Activated CD4-positive, alpha-beta T cell treated with anti-CD3 and anti-CD28 coated beads for 36 hours (primary cell): ENCODE results near the gene GAD1. TPM values are rescaled to one million over a fixed set of nuclear protein-coding genes. Genes with fewer than 3 reads are reported as not detected.

Source experiments
- ATAC-seq: fragments of 200-7000 bp; cut with Tn5 transposase; one replicate; pipeline ENCODE4 v1.10.0; 2021; ENCODE audit warnings: mild to moderate bottlenecking, moderate library complexity
- CTCF ChIA-PET: fragments of 350-600 bp; sonication (Branson Sonifier 250); formaldehyde crosslinking; loops from one replicate; lab custom pipeline; 2021; ENCODE audit warnings: antibody characterized with exemption; lab: Charles Lee
- POLR2A ChIA-PET: fragments of 350-600 bp; sonication (Branson Sonifier 250); formaldehyde crosslinking; loops from one replicate; lab custom pipeline; 2021; ENCODE audit warnings: antibody characterized with exemption, inconsistent platforms; lab: Charles Lee
- DNase-seq: peaks from one replicate; pipeline ENCODE4 v3.0.0-alpha.2; 2020
- H3K27ac Mint-ChIP-seq: one replicate; pipeline ENCODE4 v1.8.0; 2021; ENCODE audit warnings: mixed read lengths
- H3K27me3 Mint-ChIP-seq: one replicate; pipeline ENCODE4 v1.8.0; 2021; ENCODE audit warnings: mixed read lengths
- H3K36me3 Mint-ChIP-seq: one replicate; pipeline ENCODE4 v1.8.0; 2021; ENCODE audit warnings: low read depth, mixed read lengths
- H3K4me1 Mint-ChIP-seq: one replicate; pipeline ENCODE4 v1.8.0; 2021; ENCODE audit warnings: mixed read lengths
- H3K4me3 Mint-ChIP-seq: one replicate; pipeline ENCODE4 v1.8.0; 2021; ENCODE audit warnings: mild to moderate bottlenecking, moderate library complexity, mixed read lengths
- H3K9me3 Mint-ChIP-seq: one replicate; pipeline ENCODE4 v1.8.0; 2021; ENCODE audit warnings: low read depth, mixed read lengths
- intact Hi-C, 2 experiments: fragments of 100-400 bp; cut with DNase I in 1 of 2; cut with micrococcal nuclease in 1 of 2; formaldehyde crosslinking; loops; one replicate each; pipeline versions ENCODE4 v1.14.2 to v1.15.1; 2022 to 2024; cut with DNase I, micrococcal nuclease
- total RNA-seq, 2 experiments: library from RNA; stranded (reverse); gene quantifications; one replicate each; pipeline ENCODE4 v1.2.3, GENCODE V29; 2021

The GAD1 gene
- total RNA-seq, 2 experiments from 2014 or later: 6.5 to 6.9 TPM

- no peaks in the 10 kb centered on the region for H3K4me1 Mint-ChIP-seq
- no peak overlapping the region for H3K27ac Mint-ChIP-seq
- H3K4me3 Mint-ChIP-seq: no peak overlapping the region
- CTCF ChIA-PET: interaction anchor here (0.6 to 0.9 kb wide), 2 partner anchors 74 to 390 kb away, joined by 3 to 5 read pairs; no protein-coding TSS in a partner anchor
- H3K9me3 Mint-ChIP-seq: no peaks in the 10 kb centered on the region
- H3K27me3 Mint-ChIP-seq: peaks cover 9% of the 10 kb centered on the region
- DNase-seq (no peak), ATAC-seq (no peak)
- intact Hi-C loops: no loop called here
- POLR2A ChIA-PET: no interaction called here
- H3K36me3 Mint-ChIP-seq: no peaks in the 10 kb centered on the region
These were observed 17.7 kb upstream of the GAD1 start for GRCh38 chr2:170798996-170799395.

- intact Hi-C loops: no loop called here
- Mint-ChIP-seq H3K36me3 (no peaks in the 10 kb centered on the region), H3K4me3 (no peak overlapping the region), H3K27me3 (peaks cover 7% of the 10 kb centered on the region), H3K4me1 (no peaks in the 10 kb centered on the region), H3K27ac (no peak overlapping the region), H3K9me3 (no peaks in the 10 kb centered on the region)
- POLR2A ChIA-PET: no interaction called here
- no peak for ATAC-seq
- CTCF ChIA-PET: interaction anchor here (1.4 to 2.3 kb wide), 2 partner anchors 38 to 397 kb away, joined by 3 to 5 read pairs; no protein-coding TSS in a partner anchor
- no peak for DNase-seq
These were observed 10.1 kb upstream of the GAD1 start for GRCh38 chr2:170806548-170806947.

GRCh38 chr2:170812710-170813600, 3.7 kb upstream of the GAD1 start:
- Mint-ChIP-seq H3K36me3 (no peaks in the 10 kb centered on the region), H3K27ac (no peak overlapping the region), H3K4me3 (no peak overlapping the region), H3K27me3 (peaks cover 44% of the 10 kb centered on the region), H3K9me3 (no peaks in the 10 kb centered on the region), H3K4me1 (peaks cover 28% of the 10 kb centered on the region)
- DNase-seq: no peak
- intact Hi-C loops: loop anchor here (1.0 to 2.0 kb wide), 7 partner anchors 404 to 577 kb away; no protein-coding TSS in a partner anchor
- CTCF ChIA-PET: interaction anchor here (0.6 to 5.8 kb wide), 29 partner anchors 9 to 972 kb away, joined by 3 to 43 read pairs (median 4); partner anchors contain the start of gene ERICH2
- POLR2A ChIA-PET: interaction anchor here (0.6 to 0.9 kb wide), 2 partner anchors 11 to 37 kb away, joined by 3 to 8 read pairs; no protein-coding TSS in a partner anchor
- no peak for ATAC-seq

GRCh38 chr2:170813611-170814532, 2.8 kb upstream of the GAD1 start:
- intact Hi-C loops: loop anchor here in 1 of 2 experiments (2.0 kb wide), 3 partner anchors 43 to 443 kb away; partner anchors contain the start of gene ERICH2
- Mint-ChIP-seq H3K9me3 (no peaks in the 10 kb centered on the region), H3K4me3 (no peak overlapping the region), H3K4me1 (peaks cover 35% of the 10 kb centered on the region), H3K27me3 (peaks cover 52% of the 10 kb centered on the region), H3K27ac (no peak overlapping the region), H3K36me3 (no peaks in the 10 kb centered on the region)
- ATAC-seq: no peak
- ChIA-PET CTCF (interaction anchor here (0.6 to 5.8 kb wide), 23 partner anchors 8 to 490 kb away, joined by 3 to 43 read pairs (median 4); partner anchors contain the start of gene ERICH2), POLR2A (interaction anchor here (0.6 kb wide), 1 partner anchor 441 kb away, joined by 3 read pairs; no protein-coding TSS in a partner anchor)
- peak; percentile 62 for DNase-seq

GRCh38 chr2:170814533-170815230, 2.0 kb upstream of the GAD1 start:
- ChIA-PET CTCF (interaction anchor here (0.6 to 5.8 kb wide), 15 partner anchors 10 to 490 kb away, joined by 3 to 43 read pairs (median 4); no protein-coding TSS in a partner anchor), POLR2A (no interaction called here)
- intact Hi-C loops: loop anchor here (1.0 to 5.0 kb wide), 8 partner anchors 44 to 1273 kb away; partner anchors contain the start of genes DLX1 (in 2 of the 2) and ERICH2 (in 1 of the 2)
- Mint-ChIP-seq H3K36me3 (no peaks in the 10 kb centered on the region), H3K4me3 (no peak overlapping the region), H3K4me1 (peaks cover 36% of the 10 kb centered on the region), H3K9me3 (no peaks in the 10 kb centered on the region), H3K27ac (no peak overlapping the region), H3K27me3 (peaks cover 57% of the 10 kb centered on the region)
- DNase-seq: no peak
- ATAC-seq: no peak

GRCh38 chr2:170815311-170815710, 1.4 kb upstream of the GAD1 start:
- intact Hi-C loops: loop anchor here (1.0 to 5.0 kb wide), 8 partner anchors 45 to 1272 kb away; partner anchors contain the start of genes DLX1 (in 2 of the 2) and ERICH2 (in 1 of the 2)
- peaks cover 57% of the 10 kb centered on the region for H3K27me3 Mint-ChIP-seq
- POLR2A ChIA-PET: interaction anchor here (0.7 kb wide), 1 partner anchor 143 kb away, joined by 3 read pairs; no protein-coding TSS in a partner anchor
- peak overlapping the region; percentile 70 for H3K4me3 Mint-ChIP-seq
- peaks cover 38% of the 10 kb centered on the region for H3K4me1 Mint-ChIP-seq
- CTCF ChIA-PET: interaction anchor here (0.6 to 5.8 kb wide), 15 partner anchors 10 to 491 kb away, joined by 3 to 43 read pairs (median 4); no protein-coding TSS in a partner anchor
- no peaks in the 10 kb centered on the region for H3K36me3 Mint-ChIP-seq
- no peaks in the 10 kb centered on the region for H3K9me3 Mint-ChIP-seq
- no peak for ATAC-seq
- H3K27ac Mint-ChIP-seq: peak overlapping the region; percentile 60
- no peak for DNase-seq

GRCh38 chr2:170815746-170816503, 762 bp upstream of the GAD1 start:
- Mint-ChIP-seq H3K4me3 (peak overlapping the region; percentile 70), H3K27ac (peak overlapping the region; percentile 31), H3K4me1 (peaks cover 44% of the 10 kb centered on the region), H3K36me3 (no peaks in the 10 kb centered on the region), H3K9me3 (no peaks in the 10 kb centered on the region), H3K27me3 (peaks cover 63% of the 10 kb centered on the region)
- POLR2A ChIA-PET: interaction anchor here (0.7 kb wide), 2 partner anchors 113 to 143 kb away, joined by 3 to 5 read pairs; partner anchors contain the start of gene GORASP2
- DNase-seq (peak; percentile 86), ATAC-seq (peak; percentile 50)
- intact Hi-C loops: loop anchor here (1.0 to 5.0 kb wide), 11 partner anchors 45 to 1271 kb away; partner anchors contain the start of genes DLX1 (in 2 of the 2), ERICH2 (in 1 of the 2) and SP5 (in 1 of the 2)
- CTCF ChIA-PET: interaction anchor here (0.6 to 5.8 kb wide), 25 partner anchors 9 to 580 kb away, joined by 3 to 43 read pairs (median 4); partner anchors contain the start of gene GORASP2

- intact Hi-C loops: loop anchor here (2.0 to 5.0 kb wide), 3 partner anchors 55 to 1270 kb away; partner anchors contain the start of gene DLX1 (in 2 of the 2)
- POLR2A ChIA-PET: interaction anchor here (0.6 to 0.9 kb wide), 2 partner anchors 9 to 1617 kb away, joined by 3 read pairs; no protein-coding TSS in a partner anchor
- no peaks in the 10 kb centered on the region for H3K9me3 Mint-ChIP-seq
These were observed 677 bp downstream of the GAD1 start for GRCh38 chr2:170817093-170818035.

More at GRCh38 chr2:170817093-170818035, 677 bp downstream of the GAD1 start:
- H3K36me3 Mint-ChIP-seq: no peaks in the 10 kb centered on the region
- peaks cover 56% of the 10 kb centered on the region for H3K4me1 Mint-ChIP-seq
- H3K27me3 Mint-ChIP-seq: peaks cover 74% of the 10 kb centered on the region
- H3K4me3 Mint-ChIP-seq: peak overlapping the region; percentile 70
- CTCF ChIA-PET: interaction anchor here (0.6 to 5.8 kb wide), 17 partner anchors 8 to 581 kb away, joined by 3 to 43 read pairs (median 5); partner anchors contain the start of gene GORASP2
- DNase-seq (peak; percentile 61), ATAC-seq (peak; percentile 3)
- no peak overlapping the region for H3K27ac Mint-ChIP-seq
